NOMO-1 treated with dmso at 0.1 percent for 144 hours (cell line): Measurements from ENCODE around the gene PRSS57.
"Not testable (repeated sequence)": the region's sequence is repeated elsewhere in the genome, so short reads cannot be mapped to it uniquely, and the experiment has no call there.

Experiments used
- DNase-seq: peaks from one replicate; lab custom pipeline; 2025; ENCODE audit not compliant: unreplicated experiment; lab: John Stamatoyannopoulos, UW

The PRSS57 gene

DNA sequence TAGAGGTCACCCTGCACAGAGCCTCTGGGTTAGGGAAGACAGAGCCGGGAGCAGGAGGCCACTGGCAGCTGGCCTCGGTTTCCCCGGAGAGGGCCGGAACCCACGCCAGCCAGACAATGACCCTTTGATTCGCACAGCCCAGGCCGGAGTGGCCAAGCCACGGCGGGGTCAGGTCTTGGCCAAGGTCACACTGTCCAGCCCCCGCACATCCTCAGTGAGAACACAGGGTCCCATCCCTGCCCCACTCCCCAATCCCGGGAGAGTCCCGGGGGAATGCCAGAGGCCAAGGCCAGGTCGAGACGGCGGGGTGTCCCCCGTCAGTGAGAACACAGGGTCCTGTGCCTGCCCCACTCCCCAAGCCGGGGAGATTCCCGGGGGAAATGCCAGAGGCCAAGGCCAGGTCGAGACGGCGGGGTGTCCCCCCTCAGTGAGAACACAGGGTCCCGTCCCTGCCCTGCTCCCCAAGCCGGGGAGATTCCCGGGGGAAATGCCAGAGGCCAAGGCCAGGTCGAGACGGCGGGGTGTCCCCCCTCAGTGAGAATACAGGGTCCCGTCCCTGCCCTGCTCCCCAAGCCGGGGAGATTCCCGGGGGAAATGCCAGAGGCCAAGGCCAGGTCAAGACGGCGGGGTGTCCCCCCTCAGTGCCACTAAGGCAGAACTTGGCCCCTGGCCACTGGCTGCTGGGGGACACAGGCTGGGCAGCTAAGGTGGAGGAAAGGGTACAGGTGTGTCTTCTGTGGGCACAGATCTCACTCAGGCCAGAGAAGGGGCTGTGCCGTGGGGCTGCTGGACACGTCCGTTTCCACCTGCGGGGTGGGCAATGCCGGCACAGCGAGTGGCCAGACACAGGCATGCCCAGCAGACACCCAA is 20.7 kb downstream of the PRSS57 start:
- DNase-seq: no peak

DNA sequence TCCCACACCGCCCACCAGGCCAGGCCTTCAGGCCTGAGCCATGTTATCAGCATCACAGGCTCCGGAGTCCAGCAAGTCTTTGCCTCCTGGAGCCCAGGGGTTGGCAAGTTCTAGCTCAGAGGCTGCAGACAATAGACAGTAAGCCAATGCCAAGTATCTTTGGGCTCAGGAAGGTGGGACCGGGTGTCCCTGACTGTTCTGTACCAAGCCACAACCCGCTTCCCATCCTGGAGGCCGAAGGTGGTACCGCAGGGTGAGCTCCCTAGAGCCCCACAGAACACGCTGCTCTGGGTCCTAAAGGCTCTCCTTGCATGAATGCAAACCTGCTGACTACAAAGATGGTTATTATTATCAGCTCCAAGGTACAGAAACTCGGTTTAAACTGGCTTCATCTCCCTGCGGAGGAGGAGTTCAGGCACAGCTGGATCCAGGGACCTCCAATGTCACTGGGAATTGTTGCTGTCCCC is 24.6 kb downstream of the PRSS57 start:
- DNase-seq: no peak

DNA sequence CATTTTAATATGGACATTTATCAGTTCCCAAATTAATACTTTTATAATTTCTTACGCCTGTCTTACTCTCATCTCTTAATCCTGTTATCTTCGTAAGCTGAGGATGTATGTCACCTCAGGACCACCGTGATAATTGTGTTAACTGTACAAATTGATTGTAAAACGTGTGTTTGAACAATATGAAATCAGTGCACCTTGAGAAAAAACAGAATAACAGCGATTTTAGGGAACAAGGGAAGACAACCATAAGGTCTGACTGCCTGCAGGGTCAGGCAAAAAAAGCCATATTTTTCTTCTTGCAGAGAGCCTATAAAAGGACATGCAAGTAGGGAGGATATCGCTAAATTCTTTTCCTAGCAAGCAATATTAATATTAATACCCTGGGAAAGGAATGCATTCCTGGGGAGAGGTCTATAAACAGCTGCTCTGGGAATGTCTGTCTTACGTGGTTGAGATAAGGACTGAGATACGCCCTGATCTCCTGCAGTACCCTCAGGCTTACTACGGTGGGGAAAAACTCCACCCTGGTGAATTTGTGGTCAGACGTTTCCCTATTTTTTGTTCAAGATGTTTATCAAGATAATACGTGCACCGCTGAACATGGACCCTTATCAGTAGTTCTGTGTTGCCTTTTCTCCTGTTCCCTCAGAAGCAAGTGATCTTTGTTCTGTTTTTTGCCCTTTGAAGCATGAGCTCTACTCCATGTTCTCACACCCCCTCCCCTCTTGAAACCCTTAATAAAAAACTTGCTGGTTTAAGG is 26.4 kb downstream of the PRSS57 start:
- not testable (repeated sequence) for DNase-seq

DNA sequence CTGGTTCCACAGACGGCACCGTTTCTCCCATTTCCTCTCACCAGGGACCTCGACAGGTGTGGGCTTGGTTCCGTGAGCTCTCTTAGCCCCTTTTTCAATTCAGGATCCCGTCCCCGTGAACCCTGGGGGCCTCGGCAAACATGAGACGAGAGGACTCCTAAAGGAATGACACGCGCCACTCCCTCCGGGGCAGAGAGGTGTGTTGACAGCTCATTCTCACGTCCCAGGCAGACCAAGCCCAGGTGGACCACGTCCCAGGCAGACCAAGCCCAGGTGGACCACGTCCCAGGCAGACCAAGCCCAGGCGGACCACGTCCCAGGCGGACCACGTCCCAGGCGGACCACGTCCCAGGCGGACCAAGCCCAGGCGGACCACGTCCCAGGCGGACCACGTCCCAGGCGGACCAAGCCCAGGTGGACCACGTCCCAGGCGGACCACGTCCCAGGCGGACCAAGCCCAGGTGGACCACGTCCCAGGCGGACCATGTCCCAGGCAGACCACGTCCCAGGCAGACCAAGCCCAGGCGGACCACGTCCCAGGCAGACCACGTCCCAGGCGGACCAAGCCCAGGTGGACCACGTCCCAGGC is 28.2 kb downstream of the PRSS57 start:
- not testable (repeated sequence) for DNase-seq

DNA sequence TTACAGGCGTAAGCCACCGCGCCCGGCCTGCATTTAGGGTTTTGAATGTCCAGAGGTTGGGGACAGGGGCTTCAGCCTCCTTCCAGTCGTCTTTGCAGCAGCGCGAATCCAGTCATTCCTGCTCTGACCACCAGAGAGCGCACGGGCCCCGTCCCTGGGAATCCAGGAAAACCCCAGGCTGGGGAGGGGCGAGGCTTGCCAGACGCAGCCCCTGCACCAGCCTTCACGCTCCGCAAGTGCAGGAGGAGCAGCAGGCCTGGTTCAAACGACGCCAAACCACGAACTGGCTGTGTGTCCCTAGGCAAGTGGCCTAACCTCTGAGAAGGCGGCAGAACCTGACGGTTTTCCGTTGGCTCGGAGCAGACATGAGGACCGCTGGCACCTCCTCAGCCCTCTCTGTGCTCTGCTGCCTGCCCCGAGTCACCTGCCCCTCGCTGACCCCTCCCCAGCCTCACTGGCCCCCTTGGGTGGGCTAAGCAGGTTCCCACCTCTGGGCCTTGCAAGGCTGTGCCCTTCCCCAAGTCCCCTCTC is 30.3 kb downstream of the PRSS57 start:
- DNase-seq: peak; percentile 57

DNA sequence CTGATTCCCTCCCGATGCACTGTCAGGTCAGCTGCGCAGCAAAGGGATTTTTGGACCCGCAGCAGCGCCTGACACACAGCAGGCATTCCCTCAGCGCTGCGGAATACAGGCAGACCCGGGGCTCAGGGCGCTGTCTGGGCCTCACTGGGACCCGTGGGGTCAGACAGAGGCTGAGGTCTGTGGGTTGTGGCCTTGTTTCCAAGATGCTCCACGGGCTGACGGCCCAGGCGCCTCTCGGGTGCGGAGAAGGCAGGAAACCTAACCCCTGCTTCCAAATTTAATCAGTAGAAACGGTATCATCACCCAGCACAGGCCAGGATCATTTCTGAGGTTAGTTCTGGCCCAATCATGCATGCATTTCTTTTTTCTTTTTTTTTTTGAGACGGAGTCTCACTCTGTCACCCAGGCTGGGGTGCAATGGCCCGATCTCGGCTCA is 31.6 kb downstream of the PRSS57 start:
- DNase-seq: no peak

DNA sequence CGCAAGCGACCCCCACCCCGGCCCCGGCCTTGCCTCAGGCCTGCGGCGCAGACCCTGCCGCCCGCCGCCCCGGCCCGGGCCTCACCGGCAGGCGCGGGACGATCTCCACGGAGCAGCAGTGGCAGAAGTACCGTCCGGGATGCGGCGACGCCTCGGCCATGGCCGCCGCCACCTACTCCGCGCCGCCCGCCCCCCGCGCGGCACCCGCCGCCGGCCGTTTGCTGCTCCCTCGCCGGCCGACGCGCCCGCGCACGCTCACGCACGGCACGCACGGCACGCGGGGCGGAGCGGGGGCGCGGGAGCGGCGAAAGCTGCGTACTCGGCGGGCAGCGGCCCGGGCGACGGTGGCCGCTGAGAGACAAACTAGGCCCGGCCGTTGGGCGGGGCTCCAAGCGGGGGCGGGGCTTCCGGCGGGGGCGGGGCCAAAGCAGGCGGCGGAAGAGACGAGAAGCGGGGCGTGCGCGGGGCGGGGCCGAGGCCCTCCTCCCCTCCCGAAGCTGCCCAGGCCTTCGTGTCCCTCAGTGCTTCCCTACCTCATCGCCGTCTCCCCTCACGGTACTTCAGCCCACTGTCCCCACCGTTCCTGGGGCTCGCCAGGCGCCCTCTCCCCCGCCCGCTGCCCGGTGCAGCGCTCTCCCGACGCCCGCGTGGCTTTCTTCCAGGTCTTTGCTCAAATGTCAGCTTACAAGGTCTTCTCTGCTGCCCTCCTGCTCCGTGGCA is 32.1 kb downstream of the PRSS57 start, which contains the start of gene RNF126:
Gene RNF126, minus strand, starts transcription at position 253 of the 720 bp plus-strand sequence. Its CDS starts 93 bp downstream, at position 160.
- peak; percentile 90 for DNase-seq

DNA sequence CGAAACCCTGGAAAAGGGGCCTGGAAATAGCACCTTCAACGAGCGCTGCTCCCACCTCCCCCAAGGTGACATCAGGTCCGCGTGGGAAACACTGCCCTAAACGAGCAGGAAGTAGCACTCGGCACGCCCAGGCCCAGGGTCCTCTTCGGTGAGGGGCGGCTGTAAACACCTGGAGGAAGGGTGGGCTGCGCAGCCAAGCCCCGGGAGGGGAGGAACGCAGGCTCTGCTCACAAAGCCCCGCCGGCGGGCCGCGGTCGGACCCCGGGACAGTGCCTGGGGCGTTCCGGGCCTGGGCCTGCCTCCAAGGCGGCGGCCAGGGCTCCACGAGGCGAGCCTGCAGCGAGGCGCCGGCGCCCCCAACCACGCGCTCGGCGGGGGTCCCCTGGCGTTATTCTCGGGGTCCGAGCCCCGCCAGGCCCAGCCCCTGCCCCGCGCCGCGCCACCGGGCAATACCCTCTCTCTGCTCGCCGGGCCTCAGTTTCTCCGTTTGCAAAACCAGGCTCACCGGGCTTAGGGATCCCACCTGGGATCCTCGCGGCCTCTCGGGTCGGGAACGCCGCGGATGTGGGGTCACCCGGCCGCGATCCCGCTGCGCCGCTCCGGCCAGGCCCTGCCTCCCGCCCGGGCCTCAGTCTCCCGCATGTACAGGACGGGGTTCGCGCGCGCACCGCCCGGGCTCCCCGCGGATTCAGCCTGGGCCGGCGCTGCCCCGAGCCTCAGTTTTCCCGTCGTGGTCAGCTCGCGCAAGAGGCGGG is 32.9 kb downstream of the PRSS57 start:
- peak; percentile 32 for DNase-seq

DNA sequence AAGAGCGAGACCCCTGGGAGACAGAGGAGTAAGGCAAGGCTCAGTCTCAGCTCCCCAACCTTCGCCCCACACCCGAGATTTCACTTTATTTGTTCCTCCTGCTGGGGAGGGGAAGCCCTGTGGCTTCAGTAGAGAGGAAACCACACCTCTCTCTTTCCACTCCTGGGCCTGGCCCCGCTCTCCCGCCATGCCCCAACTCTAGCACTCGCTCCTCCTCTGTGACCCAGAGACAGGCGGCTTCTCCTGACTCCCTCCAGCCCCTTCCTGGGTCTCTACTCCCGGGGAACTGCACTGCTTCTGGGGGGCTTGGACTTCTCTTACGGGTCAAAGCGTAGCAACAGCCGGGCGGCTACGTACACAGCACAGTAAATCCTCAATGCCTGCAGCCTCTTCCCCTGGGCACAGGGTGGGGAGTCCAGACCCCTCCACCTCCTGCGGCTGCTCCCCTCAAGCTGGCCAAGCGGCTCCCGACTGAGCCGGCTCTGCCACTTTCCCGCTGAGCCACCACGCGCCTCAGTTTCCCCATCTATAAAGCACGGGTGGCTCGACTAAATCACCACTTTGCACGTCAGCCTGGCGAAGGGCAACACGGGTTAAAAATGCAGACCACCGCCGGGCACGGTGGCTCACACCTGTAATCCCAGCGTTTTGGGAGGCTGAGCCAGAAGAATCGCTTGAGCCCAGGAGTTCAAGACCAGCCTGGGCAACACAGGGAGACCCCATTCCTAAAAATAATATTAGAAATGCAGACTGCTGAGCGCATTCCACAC is 33.6 kb downstream of the PRSS57 start:
- DNase-seq: no peak

DNA sequence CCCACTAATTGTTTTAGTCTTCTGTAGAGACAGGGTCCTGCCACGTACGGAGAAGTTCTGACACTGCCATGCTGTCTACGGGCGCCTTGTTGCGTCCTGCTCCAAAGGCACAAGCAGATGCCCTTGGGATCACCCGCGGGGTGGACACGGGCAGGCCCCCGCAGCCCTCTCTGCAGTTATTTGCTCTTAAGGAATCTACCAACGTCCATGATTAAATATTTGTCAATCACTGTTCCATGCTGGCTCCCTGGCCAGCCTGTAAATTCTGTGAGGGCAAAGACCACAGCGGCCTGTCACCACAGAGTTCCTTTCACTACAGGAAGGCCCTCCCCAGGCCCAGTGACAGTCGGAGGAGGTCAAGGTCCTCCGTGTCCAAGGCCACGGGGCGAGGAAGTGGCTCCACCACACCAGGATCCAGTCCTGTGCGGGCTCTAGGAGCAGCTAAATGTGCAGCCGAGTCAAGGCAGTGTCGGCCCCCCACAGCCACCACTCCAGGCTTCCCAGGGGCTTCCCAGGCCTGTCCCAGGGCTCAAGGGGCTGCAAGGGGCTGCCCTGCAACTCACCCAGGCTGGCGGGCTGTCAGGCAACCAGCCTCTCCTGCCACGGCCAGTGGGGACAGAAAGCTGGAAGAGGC is 34.3 kb downstream of the PRSS57 start:
- no peak for DNase-seq

DNA sequence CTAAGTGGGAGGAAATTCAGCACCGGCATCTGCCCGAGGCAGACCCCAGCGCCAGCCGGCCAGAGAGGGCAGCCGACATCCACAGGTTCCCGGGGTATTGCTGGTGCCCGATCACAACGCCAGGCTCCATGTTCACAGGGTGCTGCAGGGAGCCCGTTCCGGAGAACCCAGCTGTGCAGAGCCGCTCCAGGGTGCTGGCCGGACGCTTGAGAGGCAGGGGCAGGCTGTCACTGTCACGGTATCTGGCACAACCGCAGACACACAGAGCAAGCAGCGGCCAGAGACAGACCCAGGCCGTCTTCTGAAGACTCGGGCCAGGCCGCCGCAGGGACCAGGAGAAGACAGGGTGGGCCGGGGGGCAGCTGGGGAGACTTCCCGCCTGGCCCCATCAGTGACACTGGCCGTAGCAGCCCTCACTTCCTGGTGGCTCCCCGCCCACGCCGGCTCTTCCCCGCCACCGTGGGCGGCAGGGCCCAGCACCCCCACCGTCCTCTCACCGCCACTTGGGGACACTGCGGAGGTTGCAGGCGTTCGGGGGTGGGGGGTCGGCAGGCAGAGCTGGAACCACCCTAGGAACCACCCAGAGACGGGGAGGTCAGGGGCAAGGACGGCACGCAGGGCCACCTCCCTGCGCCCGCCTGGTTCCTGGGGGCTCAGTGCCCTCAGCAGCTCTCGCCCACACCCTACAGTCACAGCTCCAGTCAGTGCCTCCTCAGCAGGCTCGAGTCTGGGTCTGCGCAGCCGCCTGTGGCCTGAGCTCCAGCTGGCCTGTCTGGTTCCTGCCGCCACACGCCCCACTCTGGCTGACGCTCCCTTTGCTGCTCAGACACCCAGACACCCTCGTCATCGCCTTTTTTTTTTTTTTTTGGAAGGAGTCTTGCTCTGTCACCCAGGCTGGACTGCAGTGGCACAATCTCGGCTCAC is 36.1 kb downstream of the PRSS57 start:
- no peak for DNase-seq

DNA sequence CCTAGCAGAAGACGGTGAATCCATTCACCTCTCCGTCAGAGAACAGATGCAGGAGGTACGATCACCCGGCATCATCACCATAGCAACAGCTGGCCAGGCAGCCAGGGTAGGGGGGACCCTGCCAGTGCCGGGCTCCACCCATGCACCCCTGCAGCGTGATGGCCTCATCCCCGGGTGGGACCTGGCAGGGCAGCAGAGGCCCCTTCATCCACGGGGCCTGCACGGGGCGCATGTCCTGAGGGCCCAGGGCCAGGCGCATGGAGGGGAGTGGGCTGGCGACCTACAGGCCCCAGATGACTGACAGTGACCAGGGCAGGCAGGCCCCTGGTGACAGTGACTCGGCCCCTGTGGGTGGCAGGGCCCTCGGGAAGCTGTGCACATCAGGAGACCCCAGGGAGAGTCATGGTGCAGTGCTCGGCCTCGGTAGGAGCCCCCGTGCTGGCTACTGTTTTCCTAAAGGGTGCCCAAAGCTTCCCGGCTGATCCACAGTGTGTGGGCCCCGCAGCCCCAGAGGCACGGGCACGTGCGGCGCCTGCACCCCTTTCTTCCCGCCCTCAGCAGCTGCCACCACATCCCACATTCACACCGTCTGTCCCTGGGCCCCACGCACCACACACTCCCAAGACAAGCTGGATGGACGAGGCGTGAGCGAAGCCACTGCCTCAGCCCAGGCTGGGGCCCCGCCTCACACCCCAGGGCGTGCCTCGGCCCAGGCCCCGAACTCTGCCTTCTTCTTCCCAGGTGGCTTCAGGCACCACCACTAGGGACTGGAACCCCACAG is 37.0 kb downstream of the PRSS57 start:
- no peak for DNase-seq

DNA sequence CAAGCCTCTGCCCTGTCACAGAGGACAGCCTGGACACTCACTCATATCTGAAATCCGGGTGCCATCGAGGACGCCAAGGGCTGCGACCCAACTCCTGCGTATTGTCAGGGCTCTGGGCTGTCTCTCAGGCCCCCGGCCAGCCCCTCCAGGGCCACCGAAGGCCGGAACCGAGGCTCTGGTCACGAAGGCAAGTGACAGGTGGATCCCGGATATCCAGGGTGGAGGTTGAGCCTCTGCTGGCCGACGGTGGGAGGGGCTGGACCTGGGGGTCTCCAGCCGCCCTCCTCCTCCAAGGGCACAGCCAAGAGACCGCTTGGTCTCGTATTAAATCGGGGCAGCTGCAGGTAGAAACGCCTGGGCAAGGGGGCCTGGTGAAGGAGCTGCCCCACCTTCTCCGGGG is 37.6 kb downstream of the PRSS57 start:
- no peak for DNase-seq

DNA sequence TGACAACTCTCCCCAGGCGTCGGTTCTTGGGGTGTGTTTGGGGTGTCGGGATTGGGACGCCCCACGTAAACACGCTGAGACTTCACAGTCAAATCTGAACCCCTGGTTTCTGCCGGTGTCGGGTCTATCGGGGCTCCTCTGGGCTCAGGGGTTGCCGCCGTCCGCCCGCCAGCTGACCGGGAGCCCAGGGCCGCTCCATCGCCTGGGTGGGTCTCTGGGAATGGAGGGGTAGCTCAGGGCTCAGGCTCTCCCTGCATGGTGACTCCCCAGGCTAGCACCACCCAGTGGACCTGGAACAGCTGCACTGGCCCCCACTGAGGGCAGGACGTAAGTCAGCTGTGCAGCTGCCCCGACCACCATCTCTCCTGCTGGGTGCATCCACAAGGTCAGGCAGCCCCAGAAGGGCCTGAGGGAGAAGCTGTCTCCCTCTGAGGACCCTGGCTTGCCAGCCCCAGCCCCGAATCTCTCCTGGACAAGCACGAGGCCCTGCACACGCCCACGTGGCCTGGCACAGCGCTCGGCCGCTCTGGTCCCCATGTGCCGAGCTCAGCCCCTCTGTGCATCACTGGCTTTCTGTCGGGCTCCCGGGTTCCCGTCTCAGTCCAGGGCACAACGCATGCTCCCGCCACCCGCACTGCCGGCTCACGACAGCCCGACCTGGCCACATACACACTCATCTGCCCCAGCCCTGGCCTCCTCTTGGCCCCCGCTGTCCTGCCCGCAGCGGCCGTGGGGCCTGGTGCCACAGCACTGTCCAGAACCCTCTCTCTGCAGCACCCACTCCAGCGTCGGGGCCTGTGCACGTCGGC is 38.3 kb downstream of the PRSS57 start:
- no peak for DNase-seq

DNA sequence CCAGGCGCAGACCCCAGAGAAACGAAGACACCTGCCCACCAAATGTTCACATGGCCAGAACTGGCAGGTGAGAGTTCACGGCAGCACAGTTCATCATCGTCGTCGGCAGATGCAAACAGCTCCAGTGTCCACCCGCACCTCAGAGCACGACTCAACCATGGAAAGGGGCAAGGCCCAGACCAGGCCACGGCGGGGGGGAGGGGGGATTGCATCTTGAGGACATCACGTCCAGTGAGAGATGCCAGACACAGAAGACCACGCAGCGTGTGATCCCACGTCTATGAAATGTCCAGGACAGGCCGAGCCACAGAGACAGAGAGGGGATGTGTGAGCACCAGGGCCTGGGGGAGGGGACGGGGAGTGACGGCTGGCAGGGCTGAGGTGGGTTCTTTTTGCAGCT is 39.6 kb downstream of the PRSS57 start:
- DNase-seq: no peak

DNA sequence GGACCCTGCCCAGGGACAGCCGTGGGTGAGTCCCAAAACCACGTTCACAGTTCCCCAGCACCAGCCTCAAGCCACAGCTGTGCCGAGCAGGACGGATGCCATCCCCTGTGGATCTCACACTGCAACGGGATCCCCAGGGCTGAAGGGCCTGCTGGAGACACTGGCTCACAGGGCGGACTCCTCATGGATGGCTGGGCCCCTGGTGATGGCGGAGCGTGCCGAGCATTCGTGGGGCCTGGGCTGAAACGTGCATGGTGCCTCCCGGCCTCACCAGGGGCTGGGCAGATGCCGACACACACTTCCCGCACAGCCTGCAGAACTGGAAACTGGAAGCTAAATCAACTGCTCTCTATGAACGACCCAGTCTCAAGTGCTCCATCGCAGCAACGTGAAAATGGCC is 41.8 kb downstream of the PRSS57 start:
- no peak for DNase-seq
